ENCODE data around the gene KISS1. TPM values are rescaled to one million over a fixed set of nuclear protein-coding genes. Genes with fewer than 3 reads are reported as not detected.

KISS1 gene
- total RNA-seq, 1 experiment from 2014 or later: not detected

GRCh38 chr1:204174958-204175357 is 21.3 kb downstream of the KISS1 start:
- no TSS peak for BruUV-seq (replicated peaks)
- ATAC-seq: no peak

GRCh38 chr1:204172404-204173029 is 23.8 kb downstream of the KISS1 start:
- ATAC-seq (no peak), DNase-seq (ENCODE audit: low read depth, low spot score) (no peak)
- ChIA-PET CTCF (no interaction called here), POLR2A (interaction anchor here (0.5 kb wide), 1 partner anchor 200 kb away, joined by 5 read pairs; no protein-coding TSS in a partner anchor)
- no TSS peak for BruUV-seq (replicated peaks)
- H3K27ac ChIP-seq (ENCODE audit: low read length): no peak overlapping the region
- no peaks in the 10 kb centered on the region for H3K36me3 ChIP-seq (ENCODE audit: control insufficient read depth, insufficient read depth, low read length)
- no peak for TF ChIP-seq SIN3A (IDR thresholded peaks at IDR 0.05; ENCODE audit: borderline replicate concordance, insufficient read depth, low read depth, low read length)
- no peak for TF ChIP-seq TCF7L2 (IDR thresholded peaks at IDR 0.05; ENCODE audit: low read depth, low read length)
- TF ChIP-seq, protein P1, sequence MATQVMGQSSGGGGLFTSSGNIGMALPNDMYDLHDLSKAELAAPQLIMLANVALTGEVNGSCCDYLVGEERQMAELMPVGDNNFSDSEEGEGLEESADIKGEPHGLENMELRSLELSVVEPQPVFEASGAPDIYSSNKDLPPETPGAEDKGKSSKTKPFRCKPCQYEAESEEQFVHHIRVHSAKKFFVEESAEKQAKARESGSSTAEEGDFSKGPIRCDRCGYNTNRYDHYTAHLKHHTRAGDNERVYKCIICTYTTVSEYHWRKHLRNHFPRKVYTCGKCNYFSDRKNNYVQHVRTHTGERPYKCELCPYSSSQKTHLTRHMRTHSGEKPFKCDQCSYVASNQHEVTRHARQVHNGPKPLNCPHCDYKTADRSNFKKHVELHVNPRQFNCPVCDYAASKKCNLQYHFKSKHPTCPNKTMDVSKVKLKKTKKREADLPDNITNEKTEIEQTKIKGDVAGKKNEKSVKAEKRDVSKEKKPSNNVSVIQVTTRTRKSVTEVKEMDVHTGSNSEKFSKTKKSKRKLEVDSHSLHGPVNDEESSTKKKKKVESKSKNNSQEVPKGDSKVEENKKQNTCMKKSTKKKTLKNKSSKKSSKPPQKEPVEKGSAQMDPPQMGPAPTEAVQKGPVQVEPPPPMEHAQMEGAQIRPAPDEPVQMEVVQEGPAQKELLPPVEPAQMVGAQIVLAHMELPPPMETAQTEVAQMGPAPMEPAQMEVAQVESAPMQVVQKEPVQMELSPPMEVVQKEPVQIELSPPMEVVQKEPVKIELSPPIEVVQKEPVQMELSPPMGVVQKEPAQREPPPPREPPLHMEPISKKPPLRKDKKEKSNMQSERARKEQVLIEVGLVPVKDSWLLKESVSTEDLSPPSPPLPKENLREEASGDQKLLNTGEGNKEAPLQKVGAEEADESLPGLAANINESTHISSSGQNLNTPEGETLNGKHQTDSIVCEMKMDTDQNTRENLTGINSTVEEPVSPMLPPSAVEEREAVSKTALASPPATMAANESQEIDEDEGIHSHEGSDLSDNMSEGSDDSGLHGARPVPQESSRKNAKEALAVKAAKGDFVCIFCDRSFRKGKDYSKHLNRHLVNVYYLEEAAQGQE (IDR thresholded peaks at IDR 0.05; ENCODE audit: insufficient read depth in 1 of 2, low read depth in 2 of 2, low read length in 1 of 2): no peak
- TF ChIP-seq POLR2AphosphoS5 (IDR thresholded peaks at IDR 0.05; ENCODE audit: low read depth, low read length): no peak
- no peak for TF ChIP-seq CTCF (IDR thresholded peaks at IDR 0.05)
- no peaks in the 10 kb centered on the region for H3K4me1 ChIP-seq (ENCODE audit: control insufficient read depth, insufficient read depth, low read length)
- intact Hi-C loops (cut with micrococcal nuclease; ENCODE audit: unreplicated experiment) (no loop called here), in situ Hi-C loops (cut with HindIII; ENCODE audit: low pct_unique_long_range_greater_than_20kb, low sequenced_read_pairs) (no loop called here)
- H3K27me3 ChIP-seq (ENCODE audit: control insufficient read depth, insufficient read depth, low read length): peaks cover 9% of the 10 kb centered on the region; the same call in 1 of the 2 replicates
- peaks cover 11% of the 10 kb centered on the region; the same call in 1 of the 2 replicates for H3K9me3 ChIP-seq (ENCODE audit: control insufficient read depth, insufficient read depth, low read depth, low read length)
- H3K4me3 ChIP-seq (ENCODE audit: low read depth in 2 of 2, low read length in 2 of 2): no peak overlapping the region

More at GRCh38 chr1:204174958-204175357, 21.3 kb downstream of the KISS1 start:
- Histone ChIP-seq H3K27ac (ENCODE audit: low read length) (no peak overlapping the region), H3K4me3 (ENCODE audit: low read depth in 2 of 2, low read length in 2 of 2) (no peak overlapping the region), H3K4me1 (ENCODE audit: control insufficient read depth, insufficient read depth, low read length) (no peaks in the 10 kb centered on the region), H3K27me3 (ENCODE audit: control insufficient read depth, insufficient read depth, low read length) (peaks cover 9% of the 10 kb centered on the region; the same call in 1 of the 2 replicates), H3K36me3 (ENCODE audit: control insufficient read depth, insufficient read depth, low read length) (no peaks in the 10 kb centered on the region), H3K9me3 (ENCODE audit: control insufficient read depth, insufficient read depth, low read depth, low read length) (0 out of 2 replicates have a peak, but pooled peaks cover 3% of the 10 kb centered on the region)
- CTCF ChIA-PET: no interaction called here
- DNase-seq (ENCODE audit: low read depth, low spot score): no peak
- POLR2A ChIA-PET: no interaction called here
- intact Hi-C loops (cut with micrococcal nuclease; ENCODE audit: unreplicated experiment): no loop called here
- TF ChIP-seq SIN3A (IDR thresholded peaks at IDR 0.05; ENCODE audit: borderline replicate concordance, insufficient read depth, low read depth, low read length): no peak
- TF ChIP-seq CTCF (IDR thresholded peaks at IDR 0.05): no peak
- no peak for TF ChIP-seq TCF7L2 (IDR thresholded peaks at IDR 0.05; ENCODE audit: low read depth, low read length)
- TF ChIP-seq POLR2AphosphoS5 (IDR thresholded peaks at IDR 0.05; ENCODE audit: low read depth, low read length): no peak
- TF ChIP-seq, protein P1 (IDR thresholded peaks at IDR 0.05; ENCODE audit: insufficient read depth in 1 of 2, low read depth in 2 of 2, low read length in 1 of 2): no peak
- in situ Hi-C loops (cut with HindIII; ENCODE audit: low pct_unique_long_range_greater_than_20kb, low sequenced_read_pairs): no loop called here

Measured in Panc1 (cell line).